Neural cell (in vitro differentiated cells): Measurements from ENCODE around the gene ESPNL. TPM values are rescaled to one million over a fixed set of nuclear protein-coding genes. Genes with fewer than 3 reads are reported as not detected.

Experiments
- H2AFZ ChIP-seq: fragments of 200-600, 300-800 bp; sonication (generic), shearing (Covaris generic); 2 replicates; pipeline ENCODE4 v1.6.0; 2014; ENCODE audit warnings: low read depth, mild to moderate bottlenecking, antibody characterized with exemption, low read length, moderate library complexity
- H3F3A ChIP-seq: fragments of 200-600 bp; shearing (Covaris generic); 2 replicates; pipeline ENCODE4 v1.6.1; 2016; ENCODE audit warnings: mild to moderate bottlenecking, moderate library complexity, mixed read lengths, antibody characterized with exemption, low read length; ENCODE audit not compliant: insufficient read depth, poor library complexity, severe bottlenecking
- H3K27ac ChIP-seq: fragments of 200-600, 300-800 bp; sonication (generic), shearing (Covaris generic); 2 replicates; pipeline ENCODE4 v1.5.1; 2014; ENCODE audit warnings: mild to moderate bottlenecking, low read length, moderate library complexity
- H3K27me3 ChIP-seq: fragments of 300-800, 200-600 bp; sonication (generic), shearing (Covaris generic); 2 replicates; pipeline ENCODE4 v1.6.0; 2014; ENCODE audit warnings: mild to moderate bottlenecking, low read depth, low read length, moderate library complexity; ENCODE audit not compliant: insufficient read depth
- H3K36me3 ChIP-seq: fragments of 300-800, 200-600 bp; sonication (generic), shearing (Covaris generic); 2 replicates; pipeline ENCODE4 v1.5.1; 2014; ENCODE audit warnings: mild to moderate bottlenecking, antibody characterized with exemption, low read length, moderate library complexity; ENCODE audit not compliant: insufficient read depth
- H3K4me2 ChIP-seq: fragments of 300-800, 200-600 bp; sonication (generic), shearing (Covaris generic); 2 replicates; pipeline ENCODE4 v1.6.0; 2014; ENCODE audit warnings: mild to moderate bottlenecking, low read length
- H3K4me3 ChIP-seq: fragments of 300-800, 200-600 bp; sonication (generic), shearing (Covaris generic); 2 replicates; pipeline ENCODE4 v1.5.1; 2014; ENCODE audit warnings: mild to moderate bottlenecking, low read length, moderate library complexity
- H3K79me2 ChIP-seq: fragments of 200-600 bp; shearing (Covaris generic); replicated peaks from 2 replicates; pipeline ENCODE4 v1.6.0; 2014; ENCODE audit warnings: mild to moderate bottlenecking, low read length, moderate library complexity; ENCODE audit not compliant: insufficient read depth
- H3K9ac ChIP-seq: fragments of 300-800, 200-600 bp; sonication (generic), shearing (Covaris generic); 2 replicates; pipeline ENCODE4 v1.6.1; 2016; ENCODE audit warnings: mild to moderate bottlenecking, low read length, mixed read lengths
- H3K9me2 ChIP-seq: fragments of 200-600 bp; shearing (Covaris generic); 2 replicates; pipeline ENCODE4 v1.6.1; 2016; ENCODE audit warnings: mild to moderate bottlenecking, low read length, mixed read lengths; ENCODE audit not compliant: insufficient read depth
- H3K9me3 ChIP-seq: fragments of 200-600, 300-800 bp; sonication (generic), shearing (Covaris generic); 2 replicates; pipeline ENCODE4 v1.6.1; 2016; ENCODE audit warnings: mild to moderate bottlenecking, mixed run types, low read length, moderate library complexity, mixed read lengths
- H4K20me1 ChIP-seq: fragments of 200-600 bp; shearing (Covaris generic); 2 replicates; pipeline ENCODE4 v1.6.1; 2016; ENCODE audit warnings: mild to moderate bottlenecking, mixed run types; ENCODE audit not compliant: insufficient read depth
- EP300 ChIP-seq: fragments of 450-650 bp; conservative IDR thresholded peaks from 2 replicates; pipeline ENCODE4 v1.6.1; 2014; ENCODE audit warnings: antibody characterized with exemption, mild to moderate bottlenecking, moderate library complexity; ENCODE audit not compliant: poor library complexity, severe bottlenecking
- EZH2 ChIP-seq: fragments of 200-600, 300-800 bp; shearing (Covaris generic), sonication (generic); IDR thresholded peaks from 2 replicates; pipeline ENCODE4 v1.6.1; 2014; ENCODE audit warnings: antibody characterized with exemption, low read length, borderline replicate concordance, mild to moderate bottlenecking; ENCODE audit not compliant: insufficient read depth, poor library complexity, severe bottlenecking
- MXI1 ChIP-seq: fragments of 450-650 bp; conservative IDR thresholded peaks from 2 replicates; pipeline ENCODE4 v1.6.1; 2014; ENCODE audit warnings: antibody characterized with exemption, mild to moderate bottlenecking; ENCODE audit not compliant: poor library complexity, severe bottlenecking
- POLR2AphosphoS5 ChIP-seq: IDR thresholded peaks from 2 replicates; pipeline ENCODE4 v1.6.1; 2012
- RAD21 ChIP-seq: fragments of 450-650 bp; conservative IDR thresholded peaks from 2 replicates; pipeline ENCODE4 v1.6.1; 2014; ENCODE audit warnings: antibody characterized with exemption, mild to moderate bottlenecking, moderate library complexity
- SMC3 ChIP-seq: fragments of 450-650 bp; conservative IDR thresholded peaks from 2 replicates; pipeline ENCODE4 v1.6.1; 2014; ENCODE audit warnings: antibody characterized with exemption, mild to moderate bottlenecking, moderate library complexity; ENCODE audit not compliant: poor library complexity
- TAF1 ChIP-seq: IDR thresholded peaks from 2 replicates; pipeline ENCODE4 v1.6.1; 2012; ENCODE audit warnings: low read depth
- polyA plus RNA-seq: library from polyadenylated mRNA; depleted of rRNA; stranded (reverse); fragments of >200 nt; gene quantifications from 2 replicates; pipeline ENCODE4 v1.2.3, GENCODE V29; 2014
- TF ChIP-seq, protein P1 (sequence below): IDR thresholded peaks from 2 replicates; pipeline ENCODE4 v1.6.1; 2012; ENCODE audit warnings: borderline replicate concordance
- TF ChIP-seq, protein P2 (sequence below): fragments of 450-650 bp; IDR thresholded peaks from 2 replicates; pipeline ENCODE4 v1.5.1; 2014; ENCODE audit warnings: antibody characterized with exemption, mild to moderate bottlenecking, moderate library complexity; ENCODE audit not compliant: poor library complexity, severe bottlenecking

The ESPNL gene
- polyA plus RNA-seq, 1 donor from 2014 or later: 0.69 TPM

DNA sequence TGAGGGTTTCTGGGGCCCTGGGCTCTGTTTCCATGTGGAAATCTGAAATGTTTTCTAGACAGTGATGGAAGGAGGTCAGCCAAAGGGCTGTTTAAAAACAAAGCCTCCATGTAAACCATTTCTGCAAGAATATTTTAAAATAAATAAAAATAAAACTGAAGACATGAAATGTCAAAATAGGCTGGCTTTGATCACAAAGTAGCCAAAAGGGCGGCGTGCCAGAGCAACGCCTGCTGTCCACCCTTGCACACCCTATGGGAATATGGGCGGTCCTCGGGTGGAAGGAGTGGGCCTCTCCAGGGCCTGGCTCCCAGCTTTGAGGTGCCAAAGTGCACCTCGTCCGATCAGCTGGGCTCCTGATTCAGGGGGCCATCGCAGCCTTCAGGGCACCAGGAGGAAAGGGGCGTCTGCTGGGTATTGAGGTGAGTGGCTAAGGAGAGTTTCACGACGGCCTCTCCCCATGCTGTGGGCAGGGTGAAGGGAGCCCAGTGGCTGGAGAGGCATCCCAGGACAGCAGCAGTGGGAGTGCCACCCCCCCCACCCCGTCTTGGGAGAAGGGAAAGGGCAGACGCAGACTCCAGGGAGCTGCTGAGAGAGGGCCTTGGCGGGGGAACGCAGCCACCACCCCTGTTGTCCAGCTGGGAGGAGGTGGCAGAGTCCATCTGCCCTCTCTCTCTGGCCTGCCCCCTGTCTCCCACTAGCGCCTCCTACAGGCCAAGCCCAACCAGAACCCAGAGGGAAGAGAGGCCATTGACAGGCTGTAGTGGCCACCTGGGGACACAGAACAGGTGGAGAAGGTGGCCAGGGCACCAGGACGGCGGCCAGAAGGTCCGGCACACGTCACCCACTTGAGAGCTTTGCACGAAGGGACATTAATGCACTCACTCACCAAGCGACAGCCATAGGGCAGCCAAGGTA lies 52.9 kb downstream of the ESPNL start:
- Histone ChIP-seq H3F3A (no peaks in the 10 kb centered on the region), H2AFZ (no peak overlapping the region), H3K27ac (no peak overlapping the region), H3K79me2 (no peaks in the 10 kb centered on the region), H3K9me2 (no peaks in the 10 kb centered on the region), H3K36me3 (no peaks in the 10 kb centered on the region), H3K27me3 (no peaks in the 10 kb centered on the region), H3K4me3 (no peak overlapping the region), H4K20me1 (no peaks in the 10 kb centered on the region), H3K9ac (no peak overlapping the region), H3K9me3 (no peaks in the 10 kb centered on the region), H3K4me2 (no peak overlapping the region)
- TF ChIP-seq POLR2AphosphoS5: no peak
- TF ChIP-seq SMC3: no peak

DNA sequence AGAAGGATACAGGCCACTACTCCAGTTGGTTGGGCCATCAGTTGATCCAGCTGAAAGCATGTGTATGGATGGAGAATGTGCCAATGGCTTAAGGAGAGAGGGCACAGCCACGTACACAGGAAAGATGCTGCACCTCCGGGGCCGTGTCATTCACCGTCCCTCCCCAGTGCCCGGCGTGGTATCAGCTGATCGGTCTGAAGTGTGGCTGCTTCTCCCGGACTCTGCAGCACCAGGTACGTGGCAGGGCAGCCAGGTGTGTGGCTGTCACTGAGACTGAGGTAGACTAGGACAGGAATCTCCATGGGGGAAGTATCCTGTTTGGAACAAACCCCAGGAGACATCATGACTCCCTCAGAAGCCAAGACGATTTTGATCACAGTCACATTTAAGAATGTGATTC lies 54.4 kb downstream of the ESPNL start:
- Histone ChIP-seq H3K27me3 (peaks cover 10% of the 10 kb centered on the region), H3K9me2 (no peaks in the 10 kb centered on the region), H3K4me2 (no peak overlapping the region), H3K4me3 (no peak overlapping the region), H3K27ac (no peak overlapping the region), H3K9me3 (no peaks in the 10 kb centered on the region), H3F3A (no peaks in the 10 kb centered on the region), H3K9ac (no peak overlapping the region), H2AFZ (no peak overlapping the region), H3K79me2 (no peaks in the 10 kb centered on the region), H3K36me3 (no peaks in the 10 kb centered on the region), H4K20me1 (no peaks in the 10 kb centered on the region)
- no peak for TF ChIP-seq RAD21
- no peak for TF ChIP-seq SMC3
- no peak for TF ChIP-seq MXI1
- no peak for TF ChIP-seq EP300
- no peak for TF ChIP-seq TAF1
- no peak for TF ChIP-seq EZH2
- TF ChIP-seq, protein P1, sequence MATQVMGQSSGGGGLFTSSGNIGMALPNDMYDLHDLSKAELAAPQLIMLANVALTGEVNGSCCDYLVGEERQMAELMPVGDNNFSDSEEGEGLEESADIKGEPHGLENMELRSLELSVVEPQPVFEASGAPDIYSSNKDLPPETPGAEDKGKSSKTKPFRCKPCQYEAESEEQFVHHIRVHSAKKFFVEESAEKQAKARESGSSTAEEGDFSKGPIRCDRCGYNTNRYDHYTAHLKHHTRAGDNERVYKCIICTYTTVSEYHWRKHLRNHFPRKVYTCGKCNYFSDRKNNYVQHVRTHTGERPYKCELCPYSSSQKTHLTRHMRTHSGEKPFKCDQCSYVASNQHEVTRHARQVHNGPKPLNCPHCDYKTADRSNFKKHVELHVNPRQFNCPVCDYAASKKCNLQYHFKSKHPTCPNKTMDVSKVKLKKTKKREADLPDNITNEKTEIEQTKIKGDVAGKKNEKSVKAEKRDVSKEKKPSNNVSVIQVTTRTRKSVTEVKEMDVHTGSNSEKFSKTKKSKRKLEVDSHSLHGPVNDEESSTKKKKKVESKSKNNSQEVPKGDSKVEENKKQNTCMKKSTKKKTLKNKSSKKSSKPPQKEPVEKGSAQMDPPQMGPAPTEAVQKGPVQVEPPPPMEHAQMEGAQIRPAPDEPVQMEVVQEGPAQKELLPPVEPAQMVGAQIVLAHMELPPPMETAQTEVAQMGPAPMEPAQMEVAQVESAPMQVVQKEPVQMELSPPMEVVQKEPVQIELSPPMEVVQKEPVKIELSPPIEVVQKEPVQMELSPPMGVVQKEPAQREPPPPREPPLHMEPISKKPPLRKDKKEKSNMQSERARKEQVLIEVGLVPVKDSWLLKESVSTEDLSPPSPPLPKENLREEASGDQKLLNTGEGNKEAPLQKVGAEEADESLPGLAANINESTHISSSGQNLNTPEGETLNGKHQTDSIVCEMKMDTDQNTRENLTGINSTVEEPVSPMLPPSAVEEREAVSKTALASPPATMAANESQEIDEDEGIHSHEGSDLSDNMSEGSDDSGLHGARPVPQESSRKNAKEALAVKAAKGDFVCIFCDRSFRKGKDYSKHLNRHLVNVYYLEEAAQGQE: no peak
- TF ChIP-seq, protein P2, sequence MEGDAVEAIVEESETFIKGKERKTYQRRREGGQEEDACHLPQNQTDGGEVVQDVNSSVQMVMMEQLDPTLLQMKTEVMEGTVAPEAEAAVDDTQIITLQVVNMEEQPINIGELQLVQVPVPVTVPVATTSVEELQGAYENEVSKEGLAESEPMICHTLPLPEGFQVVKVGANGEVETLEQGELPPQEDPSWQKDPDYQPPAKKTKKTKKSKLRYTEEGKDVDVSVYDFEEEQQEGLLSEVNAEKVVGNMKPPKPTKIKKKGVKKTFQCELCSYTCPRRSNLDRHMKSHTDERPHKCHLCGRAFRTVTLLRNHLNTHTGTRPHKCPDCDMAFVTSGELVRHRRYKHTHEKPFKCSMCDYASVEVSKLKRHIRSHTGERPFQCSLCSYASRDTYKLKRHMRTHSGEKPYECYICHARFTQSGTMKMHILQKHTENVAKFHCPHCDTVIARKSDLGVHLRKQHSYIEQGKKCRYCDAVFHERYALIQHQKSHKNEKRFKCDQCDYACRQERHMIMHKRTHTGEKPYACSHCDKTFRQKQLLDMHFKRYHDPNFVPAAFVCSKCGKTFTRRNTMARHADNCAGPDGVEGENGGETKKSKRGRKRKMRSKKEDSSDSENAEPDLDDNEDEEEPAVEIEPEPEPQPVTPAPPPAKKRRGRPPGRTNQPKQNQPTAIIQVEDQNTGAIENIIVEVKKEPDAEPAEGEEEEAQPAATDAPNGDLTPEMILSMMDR: no peak
- no peak for TF ChIP-seq POLR2AphosphoS5
